Ecto neural progenitor cell (in vitro differentiated cells): ENCODE data around the gene SNRNP25.

ENCODE experiments used
- DNase-seq: peaks from one replicate; pipeline ENCODE4 v3.0.0-alpha.2; 2018; ENCODE audit warnings: low spot score

The SNRNP25 gene

GRCh38 chr16:104928-105327, 51.3 kb downstream of the SNRNP25 start:
- DNase-seq, result no peak

DNA sequence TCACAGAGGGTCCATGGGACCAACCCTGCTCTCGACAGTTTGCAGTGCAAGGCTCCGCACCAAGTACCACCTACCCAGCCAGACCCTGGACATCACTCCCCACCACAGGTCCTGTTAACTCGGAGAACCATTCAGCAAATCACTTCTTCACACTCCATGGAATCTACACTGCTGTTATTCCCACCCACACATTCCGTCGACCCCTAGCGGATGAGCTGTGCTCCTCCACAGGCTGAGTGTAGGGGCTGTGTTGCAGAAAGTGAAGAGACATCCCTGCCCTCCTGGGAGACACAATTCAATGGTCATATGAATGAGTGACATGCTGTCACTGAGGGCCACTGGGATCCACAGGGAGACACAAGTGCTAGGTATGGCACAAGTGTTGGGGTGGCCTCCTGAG, 51.9 kb downstream of the SNRNP25 start:
- no peak for DNase-seq

GRCh38 chr16:106623-107324, 53.1 kb downstream of the SNRNP25 start:
- peak; percentile 70 for DNase-seq
